ENCODE data around the gene MAGEF1.

The MAGEF1 gene

GRCh38 chr3:184688882-184689271, 23.0 kb downstream of the MAGEF1 start:
- H3K9ac ChIP-seq, result no peak overlapping the region

GRCh38 chr3:184688251-184688881, 23.5 kb downstream of the MAGEF1 start:
- no peaks in the 10 kb centered on the region for H3K36me3 ChIP-seq (ENCODE audit: insufficient read depth)
- H3K4me1 ChIP-seq (ENCODE audit: low read depth, poor library complexity, severe bottlenecking), result no peaks in the 10 kb centered on the region
- no peak for TF ChIP-seq CTCF (conservative IDR thresholded peaks at IDR 0.05; ENCODE audit: low read depth, low read length)
- no peak overlapping the region for H2AFZ ChIP-seq (ENCODE audit: low read depth)
- no peaks in the 10 kb centered on the region for H3K27me3 ChIP-seq (ENCODE audit: insufficient read depth, low read depth)
- H3K4me2 ChIP-seq, result no peak overlapping the region
- H3K79me2 ChIP-seq (ENCODE audit: insufficient read depth, low read depth), result no peaks in the 10 kb centered on the region
- H3K27ac ChIP-seq, result no peak overlapping the region
- H4K20me1 ChIP-seq (ENCODE audit: insufficient read depth), result no peaks in the 10 kb centered on the region
- no peak overlapping the region for H3K4me3 ChIP-seq (IDR thresholded peaks at IDR 0.05; ENCODE audit: insufficient read depth, low read depth, low read length)
- no peak overlapping the region for H3K9ac ChIP-seq

More at GRCh38 chr3:184688882-184689271, 23.0 kb downstream of the MAGEF1 start:
- H4K20me1 ChIP-seq (ENCODE audit: insufficient read depth), result no peaks in the 10 kb centered on the region
- no peak for TF ChIP-seq CTCF (conservative IDR thresholded peaks at IDR 0.05; ENCODE audit: low read depth, low read length)
- H3K4me1 ChIP-seq (ENCODE audit: low read depth, poor library complexity, severe bottlenecking), result no peaks in the 10 kb centered on the region
- no peaks in the 10 kb centered on the region for H3K27me3 ChIP-seq (ENCODE audit: insufficient read depth, low read depth)
- no peaks in the 10 kb centered on the region for H3K36me3 ChIP-seq (ENCODE audit: insufficient read depth)
- no peaks in the 10 kb centered on the region for H3K79me2 ChIP-seq (ENCODE audit: insufficient read depth, low read depth)
- H3K4me3 ChIP-seq (IDR thresholded peaks at IDR 0.05; ENCODE audit: insufficient read depth, low read depth, low read length), result no peak overlapping the region
- H3K4me2 ChIP-seq, result no peak overlapping the region
- no peak overlapping the region for H2AFZ ChIP-seq (ENCODE audit: low read depth)
- no peak overlapping the region for H3K27ac ChIP-seq

- no peak overlapping the region for H3K9ac ChIP-seq
- no peaks in the 10 kb centered on the region for H3K79me2 ChIP-seq (ENCODE audit: insufficient read depth, low read depth)
- TF ChIP-seq CTCF (conservative IDR thresholded peaks at IDR 0.05; ENCODE audit: low read depth, low read length), result no peak
- no peaks in the 10 kb centered on the region for H3K27me3 ChIP-seq (ENCODE audit: insufficient read depth, low read depth)
- no peak overlapping the region for H3K4me2 ChIP-seq
- H3K27ac ChIP-seq, result no peak overlapping the region
- no peak overlapping the region for H3K4me3 ChIP-seq (IDR thresholded peaks at IDR 0.05; ENCODE audit: insufficient read depth, low read depth, low read length)
- H3K4me1 ChIP-seq (ENCODE audit: low read depth, poor library complexity, severe bottlenecking), result no peaks in the 10 kb centered on the region
- no peaks in the 10 kb centered on the region for H4K20me1 ChIP-seq (ENCODE audit: insufficient read depth)
- no peaks in the 10 kb centered on the region for H3K36me3 ChIP-seq (ENCODE audit: insufficient read depth)
- H2AFZ ChIP-seq (ENCODE audit: low read depth), result no peak overlapping the region
These were observed 24.4 kb downstream of the MAGEF1 start for GRCh38 chr3:184687363-184688015.

GRCh38 chr3:184685646-184686045, 26.2 kb downstream of the MAGEF1 start:
- Histone ChIP-seq H3K4me1 (ENCODE audit: low read depth, poor library complexity, severe bottlenecking) (no peaks in the 10 kb centered on the region), H4K20me1 (ENCODE audit: insufficient read depth) (no peaks in the 10 kb centered on the region), H2AFZ (ENCODE audit: low read depth) (no peak overlapping the region), H3K27ac (no peak overlapping the region), H3K9ac (no peak overlapping the region), H3K4me3 (IDR thresholded peaks at IDR 0.05; ENCODE audit: insufficient read depth, low read depth, low read length) (no peak overlapping the region), H3K4me2 (no peak overlapping the region), H3K36me3 (ENCODE audit: insufficient read depth) (no peaks in the 10 kb centered on the region), H3K79me2 (ENCODE audit: insufficient read depth, low read depth) (no peaks in the 10 kb centered on the region), H3K27me3 (ENCODE audit: insufficient read depth, low read depth) (no peaks in the 10 kb centered on the region)
- no peak for TF ChIP-seq CTCF (conservative IDR thresholded peaks at IDR 0.05; ENCODE audit: low read depth, low read length)
